NK-92 (cell line): ENCODE measurements around the gene COMMD7.

ENCODE experiments used
- DNase-seq: peaks from one replicate; lab custom pipeline; 2025; ENCODE audit not compliant: unreplicated experiment; lab: John Stamatoyannopoulos, UW

The COMMD7 gene

DNA sequence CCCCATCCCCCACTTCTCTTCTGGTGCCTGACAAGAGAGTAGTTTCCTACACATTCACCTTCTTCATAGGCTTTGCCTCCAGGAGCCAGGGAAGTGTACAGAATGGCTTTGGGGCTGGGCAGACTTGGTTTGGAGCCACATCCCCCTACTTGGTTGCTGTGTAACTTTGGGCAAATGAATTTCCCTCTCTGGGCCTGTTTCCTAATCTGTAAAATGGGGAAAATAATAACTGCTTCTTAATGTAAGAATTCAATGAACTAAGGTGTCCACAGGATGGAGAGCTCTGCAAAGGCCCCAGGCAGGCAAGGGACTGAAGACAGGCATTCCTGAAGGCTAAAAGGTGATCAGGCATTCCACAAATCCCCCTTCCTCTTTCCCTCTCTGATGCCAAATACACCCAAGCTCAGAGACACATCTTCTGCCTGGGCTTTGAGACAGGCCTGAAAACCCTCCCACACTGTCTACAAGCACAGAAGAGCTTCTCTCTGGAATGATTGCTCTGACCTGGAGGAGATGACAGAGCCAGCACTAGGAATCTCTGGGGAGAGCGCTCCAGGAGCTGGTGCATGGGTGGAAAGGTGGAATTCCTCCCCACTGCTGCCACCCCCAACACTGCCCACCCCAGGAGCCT is 62.6 kb downstream of the COMMD7 start:
- DNase-seq, result no peak

DNA sequence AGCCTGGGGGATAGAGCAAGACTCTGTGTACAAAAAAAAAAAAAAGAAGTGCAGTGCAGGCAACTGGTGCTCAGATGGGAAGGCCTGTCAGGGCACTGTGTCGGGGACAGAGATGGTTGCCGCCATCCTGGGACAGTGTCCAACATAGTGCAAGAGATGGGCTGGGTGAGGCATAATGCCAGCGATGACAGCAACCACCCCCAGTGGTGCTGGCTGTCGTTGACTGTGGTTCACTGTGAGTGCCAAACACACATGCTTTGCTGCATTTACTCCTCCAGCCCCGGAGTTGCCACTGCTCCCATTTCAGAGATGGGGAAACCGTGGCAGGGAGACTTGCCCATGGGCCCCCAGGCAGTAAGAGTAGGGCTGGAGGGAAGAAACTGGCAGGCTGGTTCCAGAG is 64.3 kb downstream of the COMMD7 start:
- DNase-seq, result no peak

DNA sequence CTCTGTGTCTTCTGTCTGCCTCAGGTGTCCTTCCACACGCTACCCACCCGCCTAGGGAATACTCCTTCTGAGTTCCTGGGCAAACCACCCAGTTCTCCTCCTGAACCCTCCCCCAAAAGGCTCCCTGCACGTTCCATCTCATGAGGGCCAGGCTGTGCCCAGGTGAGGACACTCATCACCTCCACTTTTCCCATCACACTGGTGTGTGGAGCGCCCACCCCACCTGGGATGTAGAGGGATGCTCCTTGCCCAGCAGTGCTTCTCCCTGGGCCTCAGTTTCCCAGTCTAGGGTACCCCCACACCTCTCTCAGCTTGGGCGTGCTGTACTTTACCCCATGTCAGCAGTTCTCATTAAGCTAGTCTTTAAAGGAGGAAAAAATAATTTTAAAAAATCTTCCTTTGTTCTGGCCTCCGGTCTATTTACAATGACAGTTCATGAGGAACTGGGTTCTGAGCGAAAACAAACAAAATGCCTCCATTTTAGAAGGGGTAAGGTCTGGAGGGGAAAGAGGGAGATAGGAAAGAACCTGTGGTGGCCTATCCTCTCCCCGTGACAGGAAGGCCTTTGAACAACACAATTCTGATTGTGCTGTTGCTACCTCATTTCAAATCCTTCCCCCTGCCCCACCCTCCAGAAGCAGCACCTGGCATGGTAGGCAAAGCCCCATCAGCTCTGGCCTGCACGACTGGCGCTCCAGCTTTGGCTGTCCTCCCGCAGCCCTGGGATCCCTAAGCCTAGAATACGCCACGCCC is 67.9 kb downstream of the COMMD7 start:
- no peak for DNase-seq

DNA sequence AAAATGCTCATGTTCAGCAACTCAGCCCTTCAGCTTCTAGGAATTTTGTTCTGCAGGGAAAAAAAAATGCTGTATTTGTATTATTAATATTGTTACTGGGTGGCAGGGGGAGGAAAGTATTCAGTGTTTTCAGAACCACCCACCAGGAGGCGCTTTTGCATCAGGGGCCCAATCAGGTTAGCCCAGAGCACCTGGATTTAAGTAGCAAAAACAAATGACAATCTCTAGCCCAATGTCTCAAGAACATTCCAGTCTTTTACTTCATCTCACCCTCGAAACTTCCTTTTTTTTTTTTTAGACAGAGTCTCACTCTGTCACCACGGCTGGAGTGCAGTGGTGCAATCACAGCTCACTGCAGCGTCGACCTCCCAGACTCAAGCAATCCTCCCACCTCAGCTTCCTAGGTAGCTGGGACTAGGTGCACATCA is 68.9 kb downstream of the COMMD7 start:
- DNase-seq, result no peak

DNA sequence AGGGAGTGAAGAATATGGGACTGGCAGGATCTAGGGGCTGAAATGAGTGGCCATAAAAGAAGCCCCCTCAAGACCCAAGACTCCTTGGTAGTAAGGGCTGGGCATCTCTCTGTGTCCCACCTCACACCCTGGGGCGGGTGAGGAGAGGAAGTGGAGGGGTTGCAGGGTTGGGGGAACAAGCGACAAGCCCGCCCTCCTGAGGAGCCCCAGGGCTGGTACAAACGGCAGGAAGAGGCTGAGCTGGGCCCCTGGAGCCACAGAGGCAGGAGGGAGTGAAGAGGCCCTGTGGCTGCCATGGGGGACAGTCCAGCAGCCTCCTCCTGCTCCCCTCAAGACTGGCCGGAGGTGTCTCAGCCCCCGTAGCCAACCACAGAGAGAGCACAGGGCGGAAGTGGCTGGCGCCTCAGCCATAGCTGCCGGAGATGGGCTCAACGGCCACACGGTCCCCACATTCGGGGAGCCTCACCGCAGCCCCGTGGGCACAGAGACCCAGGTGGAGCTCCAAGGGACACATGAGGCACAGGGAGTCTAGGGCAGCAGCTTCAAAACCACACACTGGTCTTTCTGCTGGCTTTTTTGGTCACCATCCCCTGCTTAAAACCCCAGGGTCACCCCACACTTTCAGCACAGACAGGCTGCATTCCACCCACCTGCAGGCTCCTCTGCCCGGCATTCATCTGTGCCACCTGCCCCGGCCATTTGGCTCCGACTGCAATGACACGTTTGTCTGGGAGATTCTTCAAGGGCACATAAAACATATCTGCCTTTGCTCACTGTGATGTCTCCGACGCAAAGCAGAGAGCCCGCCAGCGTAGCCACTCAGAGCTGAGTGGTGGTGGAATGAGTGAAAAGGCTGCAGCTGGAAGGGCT is 70.0 kb downstream of the COMMD7 start:
- DNase-seq, result no peak

DNA sequence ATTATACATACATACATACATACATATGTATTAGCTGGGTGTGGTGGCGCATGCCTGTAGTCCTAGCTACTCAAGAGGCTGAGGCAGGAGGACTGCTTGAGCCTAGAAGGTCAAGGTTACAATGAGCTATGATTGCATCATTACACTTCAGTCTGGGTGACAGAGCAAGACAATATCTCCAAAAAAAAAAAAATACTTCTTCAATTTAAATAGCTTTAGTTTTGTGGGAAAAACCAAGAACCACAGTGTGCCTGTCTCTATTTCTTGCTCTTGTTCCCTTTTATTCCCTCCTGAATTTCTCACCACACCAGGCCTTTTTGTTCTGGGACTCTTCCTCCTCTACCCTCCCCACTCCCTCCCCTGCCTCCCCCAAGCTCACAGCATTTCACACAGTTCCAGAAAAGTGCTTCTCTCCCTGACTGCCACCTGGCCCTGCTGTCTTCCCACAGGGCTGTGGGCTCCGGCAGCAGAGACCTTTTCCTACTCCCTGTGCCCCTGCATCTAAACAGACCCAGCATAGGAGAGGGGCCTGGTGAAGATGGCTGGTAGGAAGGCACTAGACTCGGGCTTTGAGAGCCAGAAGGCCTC is 70.8 kb downstream of the COMMD7 start:
- DNase-seq, result no peak

DNA sequence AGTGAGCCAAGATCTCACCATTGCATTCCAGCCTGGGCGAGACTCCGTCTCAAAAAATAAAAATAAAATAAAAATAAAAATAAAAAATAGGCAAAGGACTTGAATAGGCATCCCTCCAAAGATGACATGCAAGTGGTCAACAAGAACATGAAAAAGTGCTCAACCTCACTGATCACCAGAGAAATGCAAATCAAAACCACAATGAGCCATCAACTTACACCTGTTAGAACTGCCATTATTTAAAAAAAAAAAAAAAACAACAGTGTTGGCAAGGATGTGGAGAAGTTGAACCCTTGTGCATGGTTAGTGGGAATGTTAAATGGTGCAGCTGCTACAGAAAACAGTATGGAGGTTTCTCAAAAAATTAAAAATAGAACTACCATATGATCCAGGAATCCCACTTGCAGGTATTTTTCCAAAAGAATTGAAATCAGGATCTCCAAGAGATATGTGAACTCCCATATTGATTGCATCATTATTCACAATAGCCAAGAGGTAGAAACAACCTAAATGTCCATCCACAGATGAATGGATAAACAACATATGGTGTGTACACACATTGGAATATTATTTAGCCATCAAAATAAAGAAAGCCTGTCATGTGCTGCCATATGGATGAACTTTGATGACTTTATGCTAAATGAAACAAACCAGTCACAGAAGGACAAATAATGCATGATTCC is 72.4 kb downstream of the COMMD7 start:
- DNase-seq, result no peak

DNA sequence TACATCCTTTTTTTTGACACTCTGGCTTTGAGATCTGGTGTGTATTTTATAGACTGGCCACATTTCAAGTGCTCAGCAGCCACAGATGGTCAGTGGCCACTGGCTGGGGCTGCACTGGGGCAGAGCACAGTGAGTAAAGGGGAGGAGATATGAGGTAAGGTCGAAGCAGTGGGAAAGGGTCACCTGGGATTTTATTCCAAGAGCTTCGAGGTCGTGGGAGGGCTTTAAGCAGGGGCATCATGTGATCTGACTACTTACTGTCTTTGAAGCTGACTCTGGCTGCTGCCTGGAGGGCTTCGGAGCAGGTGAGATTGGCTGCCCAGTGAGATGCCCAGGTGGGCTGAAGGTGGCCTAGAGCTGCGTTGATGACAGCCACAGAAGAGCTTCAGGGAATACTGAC is 76.2 kb downstream of the COMMD7 start:
- DNase-seq, result no peak

DNA sequence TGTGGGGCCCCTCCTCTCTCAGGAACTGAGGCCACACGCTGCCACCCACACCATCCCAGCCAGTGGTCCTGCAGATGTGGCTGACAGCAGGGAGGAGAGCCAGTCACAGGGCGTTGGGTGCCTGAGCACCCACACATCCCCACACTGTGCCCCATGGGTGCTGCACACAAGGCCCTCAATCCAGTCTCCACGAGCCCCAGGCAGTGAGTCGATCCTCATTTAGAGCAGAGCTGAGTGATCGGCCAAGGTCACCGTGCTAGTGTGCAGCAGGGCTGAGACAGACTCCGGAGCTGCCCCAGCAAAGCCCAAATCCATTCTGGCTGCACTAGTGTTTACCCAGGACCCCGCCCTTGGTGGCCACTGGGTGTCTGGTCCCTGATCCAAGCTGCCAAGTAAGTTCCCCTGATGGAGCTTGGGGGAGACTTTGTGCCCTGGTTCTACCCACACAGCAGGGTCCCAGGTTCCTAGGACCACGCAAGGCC is 78.5 kb downstream of the COMMD7 start:
- no peak for DNase-seq

DNA sequence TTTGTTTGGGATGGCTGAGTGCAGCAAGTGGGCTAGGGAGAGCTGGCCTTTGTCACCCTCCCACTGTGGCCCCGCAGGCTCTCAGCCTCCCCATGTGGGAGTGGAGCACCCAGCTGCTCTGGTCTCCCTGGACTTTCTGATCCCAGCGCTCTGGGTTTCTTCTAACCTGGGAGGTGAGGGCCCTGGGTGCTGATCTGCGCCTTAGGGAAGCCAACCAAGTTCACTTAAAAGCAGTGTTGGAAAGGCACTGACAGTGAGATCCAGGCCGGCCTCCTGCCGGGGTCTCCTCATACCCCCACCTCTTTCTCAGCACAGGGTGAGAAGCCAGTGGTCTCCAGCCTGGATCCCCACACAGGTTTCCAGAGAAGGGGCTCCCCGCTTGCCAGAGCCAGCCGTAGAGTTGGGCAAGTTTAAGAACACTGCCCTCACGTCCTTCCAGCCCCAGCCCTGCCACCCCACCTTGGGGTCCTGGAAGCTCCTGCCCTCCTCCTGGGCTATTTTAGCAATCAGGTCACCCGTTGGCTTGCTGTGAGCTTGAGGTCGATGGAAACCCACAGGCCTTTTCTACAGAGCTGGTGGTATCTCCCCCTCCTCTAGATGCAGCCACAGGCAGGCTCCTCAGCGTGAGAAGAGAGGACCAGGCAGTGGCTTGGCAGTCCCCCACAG is 79.1 kb downstream of the COMMD7 start:
- no peak for DNase-seq

DNA sequence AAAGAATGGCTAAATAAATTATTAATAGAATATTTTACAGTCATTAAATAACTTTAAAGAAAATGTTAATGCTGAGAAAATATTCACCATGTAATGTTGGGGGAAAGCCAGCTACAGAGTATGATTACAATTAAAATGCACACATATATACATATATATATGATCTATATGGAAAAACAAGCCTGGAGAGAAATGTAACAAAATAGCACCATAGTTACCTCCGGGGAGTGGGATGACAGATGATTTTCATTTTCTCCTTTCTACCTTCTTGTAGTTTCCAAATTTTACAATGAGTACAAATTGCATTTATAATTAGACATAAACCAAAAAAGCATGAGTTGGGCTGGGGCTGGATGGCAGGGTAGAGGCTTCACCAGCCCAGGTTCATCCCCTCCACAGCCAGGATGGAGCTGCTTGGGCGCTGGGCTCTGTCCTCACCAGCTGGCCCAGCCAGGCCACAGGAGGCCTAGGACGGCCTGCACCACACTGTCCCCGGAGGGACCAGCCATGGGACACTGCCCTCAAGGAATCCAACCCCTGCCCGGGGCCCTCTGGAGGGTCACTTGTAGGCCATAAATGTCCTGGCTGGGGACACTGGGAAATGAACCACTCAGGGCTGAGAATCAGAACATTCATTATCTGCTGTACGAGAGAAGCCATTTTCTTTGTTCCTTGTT is 79.8 kb downstream of the COMMD7 start:
- DNase-seq, result no peak

DNA sequence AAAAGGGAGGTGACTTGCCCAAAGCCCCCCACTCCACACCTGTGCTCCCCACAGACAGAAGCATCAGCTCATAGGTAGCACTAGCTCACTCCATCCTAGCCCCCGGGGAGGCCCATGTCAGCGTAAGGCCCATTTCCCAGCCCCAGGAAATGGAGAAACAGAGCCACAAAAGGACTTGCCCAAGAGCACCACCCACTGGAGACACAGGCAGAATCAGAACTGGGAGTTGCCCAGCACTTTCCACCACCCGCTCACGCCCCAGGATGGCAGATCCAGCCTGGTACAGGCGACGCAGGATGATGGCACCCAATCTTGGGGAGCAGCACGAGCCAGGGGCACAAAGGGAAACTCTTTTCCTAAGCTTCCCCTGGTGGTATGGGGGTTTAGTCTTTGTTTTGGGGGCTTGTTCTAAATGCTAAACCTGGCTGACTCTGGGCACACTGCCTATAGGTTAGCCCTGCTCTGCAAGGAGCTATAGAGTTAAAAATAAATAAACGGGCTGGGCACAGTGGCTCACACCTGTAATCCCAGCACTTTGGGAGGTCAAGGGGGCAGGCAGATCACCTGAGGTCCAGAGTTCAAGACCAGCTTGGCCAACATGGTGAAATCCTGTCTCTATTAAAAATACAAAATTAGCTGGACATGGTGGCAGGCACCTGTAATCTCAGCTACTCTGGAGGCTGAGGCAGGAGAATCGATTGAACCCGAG is 81.3 kb downstream of the COMMD7 start:
- DNase-seq, result no peak

DNA sequence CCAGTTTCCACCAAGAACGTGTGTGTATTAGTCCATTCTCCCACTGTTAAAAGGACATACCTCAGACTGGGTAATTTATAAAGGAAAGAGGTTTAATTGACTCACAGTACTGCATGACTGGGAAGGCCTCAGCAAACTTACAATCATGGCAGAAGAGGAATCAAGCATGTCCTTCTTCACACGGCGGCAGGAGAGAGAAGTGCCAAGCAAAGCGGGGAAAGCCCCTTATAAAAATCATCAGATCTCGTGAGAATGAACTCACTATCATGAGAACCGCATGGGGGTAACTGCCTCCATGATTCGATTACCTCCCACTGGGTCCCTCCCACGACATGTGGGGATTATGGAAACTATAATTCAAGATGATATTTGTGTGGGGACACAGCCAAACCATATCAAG is 82.6 kb downstream of the COMMD7 start:
- DNase-seq, result no peak

DNA sequence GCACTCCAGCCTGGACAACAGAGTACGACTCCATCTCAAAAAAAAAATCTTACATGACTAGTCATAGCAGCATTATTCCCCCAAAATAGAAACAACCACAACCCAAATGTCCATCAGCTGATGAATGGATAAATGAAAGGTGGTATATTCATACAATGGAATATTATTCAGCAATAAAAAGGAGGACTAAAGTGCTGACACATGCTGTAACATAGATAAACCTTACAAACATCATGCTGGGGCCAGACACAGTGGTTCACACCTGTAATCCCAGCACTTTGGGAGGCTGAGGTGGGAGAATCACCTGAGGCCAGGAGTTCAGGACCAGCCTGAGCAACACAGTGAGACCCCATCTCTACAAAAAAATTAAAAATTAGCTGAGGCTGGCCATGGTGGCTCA is 86.4 kb downstream of the COMMD7 start:
- DNase-seq, result no peak

DNA sequence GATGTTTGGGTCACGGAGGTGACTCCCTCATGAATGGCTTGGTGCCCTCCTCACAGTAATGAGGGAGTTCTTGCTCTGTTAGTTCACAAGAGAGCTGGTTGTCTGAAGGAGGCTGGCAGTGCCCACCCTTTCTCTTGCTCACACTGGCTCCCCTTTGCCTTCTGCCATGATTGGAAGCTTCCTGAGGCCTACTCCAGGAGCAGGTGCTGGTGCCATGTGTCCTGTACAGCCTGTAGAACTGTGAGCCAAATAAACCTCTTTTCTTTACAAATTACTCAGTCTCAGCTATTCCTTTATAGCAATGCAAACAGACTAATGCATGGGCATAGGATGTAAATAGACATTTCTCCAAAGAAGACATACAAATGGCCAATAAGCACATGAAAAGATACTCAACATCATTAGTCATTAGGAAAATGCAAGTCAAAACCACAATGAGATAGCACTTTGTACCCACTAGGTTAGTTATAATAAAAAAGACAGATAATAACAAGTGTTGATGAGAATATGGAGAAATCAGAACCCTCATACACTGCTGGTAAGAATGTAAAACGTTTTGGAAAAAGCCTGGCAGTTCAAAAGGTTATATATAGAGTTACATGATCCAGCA is 87.3 kb downstream of the COMMD7 start:
- DNase-seq, result no peak

DNA sequence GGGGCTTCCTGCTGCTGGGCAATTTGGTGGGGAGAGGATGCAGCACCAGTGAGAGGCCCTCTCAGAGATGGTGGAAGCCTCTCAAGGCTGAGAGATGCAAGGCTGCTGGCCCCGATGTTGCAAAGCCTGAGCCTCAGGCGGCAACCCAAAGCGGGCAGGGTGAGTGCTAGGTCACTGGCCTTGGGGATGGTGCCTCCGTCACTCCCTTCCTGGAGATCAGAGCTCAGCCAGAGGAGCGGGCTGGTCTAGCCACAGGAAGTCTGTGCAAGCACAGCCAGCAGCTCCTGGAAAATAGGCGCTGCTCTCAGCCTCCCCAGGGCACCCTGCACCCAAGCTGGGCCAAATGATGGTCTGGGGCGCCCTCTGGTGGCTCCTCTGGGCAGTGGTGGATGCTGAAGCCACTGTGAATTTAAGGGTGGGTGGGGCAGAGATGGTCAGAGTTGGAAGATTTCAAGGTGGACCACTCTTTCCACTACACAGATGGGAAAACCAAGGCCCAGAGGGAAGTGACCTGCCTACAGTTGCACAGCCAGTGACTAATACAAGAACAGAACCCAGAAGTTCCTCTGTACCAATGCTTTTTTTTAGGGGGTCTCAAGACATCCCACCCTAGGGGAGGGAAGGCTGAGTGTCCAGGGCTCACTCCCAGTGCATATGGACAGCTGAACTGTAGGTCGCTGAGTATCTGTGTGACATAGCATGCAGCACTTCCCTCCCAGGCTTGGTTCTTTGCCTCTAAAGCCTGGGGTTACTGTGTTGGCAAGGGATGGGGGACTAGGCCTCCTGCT is 90.3 kb downstream of the COMMD7 start:
- no peak for DNase-seq
